Neural cell (in vitro differentiated cells): Measurements from ENCODE around the gene MACROH2A1. TPM values are rescaled to one million over a fixed set of nuclear protein-coding genes. Genes with fewer than 3 reads are reported as not detected.

Experiments
- H2AFZ ChIP-seq: fragments of 200-600, 300-800 bp; sonication (generic), shearing (Covaris generic); 2 replicates; pipeline ENCODE4 v1.6.0; 2014; ENCODE audit warnings: low read depth, mild to moderate bottlenecking, antibody characterized with exemption, low read length, moderate library complexity
- H3F3A ChIP-seq: fragments of 200-600 bp; shearing (Covaris generic); 2 replicates; pipeline ENCODE4 v1.6.1; 2016; ENCODE audit warnings: mild to moderate bottlenecking, moderate library complexity, mixed read lengths, antibody characterized with exemption, low read length; ENCODE audit not compliant: insufficient read depth, poor library complexity, severe bottlenecking
- H3K27ac ChIP-seq: fragments of 200-600, 300-800 bp; sonication (generic), shearing (Covaris generic); 2 replicates; pipeline ENCODE4 v1.5.1; 2014; ENCODE audit warnings: mild to moderate bottlenecking, low read length, moderate library complexity
- H3K27me3 ChIP-seq: fragments of 300-800, 200-600 bp; sonication (generic), shearing (Covaris generic); 2 replicates; pipeline ENCODE4 v1.6.0; 2014; ENCODE audit warnings: mild to moderate bottlenecking, low read depth, low read length, moderate library complexity; ENCODE audit not compliant: insufficient read depth
- H3K36me3 ChIP-seq: fragments of 300-800, 200-600 bp; sonication (generic), shearing (Covaris generic); 2 replicates; pipeline ENCODE4 v1.5.1; 2014; ENCODE audit warnings: mild to moderate bottlenecking, antibody characterized with exemption, low read length, moderate library complexity; ENCODE audit not compliant: insufficient read depth
- H3K4me2 ChIP-seq: fragments of 300-800, 200-600 bp; sonication (generic), shearing (Covaris generic); 2 replicates; pipeline ENCODE4 v1.6.0; 2014; ENCODE audit warnings: mild to moderate bottlenecking, low read length
- H3K4me3 ChIP-seq: fragments of 300-800, 200-600 bp; sonication (generic), shearing (Covaris generic); 2 replicates; pipeline ENCODE4 v1.5.1; 2014; ENCODE audit warnings: mild to moderate bottlenecking, low read length, moderate library complexity
- H3K79me2 ChIP-seq: fragments of 200-600 bp; shearing (Covaris generic); replicated peaks from 2 replicates; pipeline ENCODE4 v1.6.0; 2014; ENCODE audit warnings: mild to moderate bottlenecking, low read length, moderate library complexity; ENCODE audit not compliant: insufficient read depth
- H3K9ac ChIP-seq: fragments of 300-800, 200-600 bp; sonication (generic), shearing (Covaris generic); 2 replicates; pipeline ENCODE4 v1.6.1; 2016; ENCODE audit warnings: mild to moderate bottlenecking, low read length, mixed read lengths
- H3K9me2 ChIP-seq: fragments of 200-600 bp; shearing (Covaris generic); 2 replicates; pipeline ENCODE4 v1.6.1; 2016; ENCODE audit warnings: mild to moderate bottlenecking, low read length, mixed read lengths; ENCODE audit not compliant: insufficient read depth
- H3K9me3 ChIP-seq: fragments of 200-600, 300-800 bp; sonication (generic), shearing (Covaris generic); 2 replicates; pipeline ENCODE4 v1.6.1; 2016; ENCODE audit warnings: mild to moderate bottlenecking, mixed run types, low read length, moderate library complexity, mixed read lengths
- H4K20me1 ChIP-seq: fragments of 200-600 bp; shearing (Covaris generic); 2 replicates; pipeline ENCODE4 v1.6.1; 2016; ENCODE audit warnings: mild to moderate bottlenecking, mixed run types; ENCODE audit not compliant: insufficient read depth
- CTCF ChIP-seq: fragments of 450-650 bp; IDR thresholded peaks from 2 replicates; pipeline ENCODE4 v1.5.1; 2014; ENCODE audit warnings: antibody characterized with exemption, mild to moderate bottlenecking, moderate library complexity; ENCODE audit not compliant: poor library complexity, severe bottlenecking
- EP300 ChIP-seq: fragments of 450-650 bp; conservative IDR thresholded peaks from 2 replicates; pipeline ENCODE4 v1.6.1; 2014; ENCODE audit warnings: antibody characterized with exemption, mild to moderate bottlenecking, moderate library complexity; ENCODE audit not compliant: poor library complexity, severe bottlenecking
- EZH2 ChIP-seq: fragments of 200-600, 300-800 bp; shearing (Covaris generic), sonication (generic); IDR thresholded peaks from 2 replicates; pipeline ENCODE4 v1.6.1; 2014; ENCODE audit warnings: antibody characterized with exemption, low read length, borderline replicate concordance, mild to moderate bottlenecking; ENCODE audit not compliant: insufficient read depth, poor library complexity, severe bottlenecking
- MXI1 ChIP-seq: fragments of 450-650 bp; conservative IDR thresholded peaks from 2 replicates; pipeline ENCODE4 v1.6.1; 2014; ENCODE audit warnings: antibody characterized with exemption, mild to moderate bottlenecking; ENCODE audit not compliant: poor library complexity, severe bottlenecking
- POLR2AphosphoS5 ChIP-seq: IDR thresholded peaks from 2 replicates; pipeline ENCODE4 v1.6.1; 2012
- RAD21 ChIP-seq: fragments of 450-650 bp; conservative IDR thresholded peaks from 2 replicates; pipeline ENCODE4 v1.6.1; 2014; ENCODE audit warnings: antibody characterized with exemption, mild to moderate bottlenecking, moderate library complexity
- REST ChIP-seq: IDR thresholded peaks from 2 replicates; pipeline ENCODE4 v1.6.1; 2012; ENCODE audit warnings: borderline replicate concordance
- SMC3 ChIP-seq: fragments of 450-650 bp; conservative IDR thresholded peaks from 2 replicates; pipeline ENCODE4 v1.6.1; 2014; ENCODE audit warnings: antibody characterized with exemption, mild to moderate bottlenecking, moderate library complexity; ENCODE audit not compliant: poor library complexity
- TAF1 ChIP-seq: IDR thresholded peaks from 2 replicates; pipeline ENCODE4 v1.6.1; 2012; ENCODE audit warnings: low read depth
- polyA plus RNA-seq: library from polyadenylated mRNA; depleted of rRNA; stranded (reverse); fragments of >200 nt; gene quantifications from 2 replicates; pipeline ENCODE4 v1.2.3, GENCODE V29; 2014

The MACROH2A1 gene
- polyA plus RNA-seq, 1 donor from 2014 or later = 351 TPM

GRCh38 chr5:135367076-135367475 is 32.0 kb downstream of the MACROH2A1 start:
- Histone ChIP-seq H3F3A (no peaks in the 10 kb centered on the region), H2AFZ (no peak overlapping the region), H3K9me2 (no peaks in the 10 kb centered on the region), H3K9ac (no peak overlapping the region), H3K36me3 (peaks cover 5% of the 10 kb centered on the region), H3K9me3 (no peaks in the 10 kb centered on the region), H3K4me2 (no peak overlapping the region), H3K27ac (no peak overlapping the region), H3K27me3 (no peaks in the 10 kb centered on the region), H4K20me1 (no peaks in the 10 kb centered on the region), H3K4me3 (no peak overlapping the region), H3K79me2 (no peaks in the 10 kb centered on the region)
- TF ChIP-seq TAF1 (no peak), REST (no peak), EP300 (no peak), MXI1 (no peak), CTCF (no peak), POLR2AphosphoS5 (no peak), SMC3 (no peak), EZH2 (no peak), RAD21 (no peak)

- peaks cover 8% of the 10 kb centered on the region for H3K36me3 ChIP-seq
- H4K20me1 ChIP-seq = no peaks in the 10 kb centered on the region
- TF ChIP-seq TAF1 (no peak), RAD21 (no peak), MXI1 (no peak), EP300 (no peak), POLR2AphosphoS5 (no peak), SMC3 (no peak), REST (no peak)
Observed at GRCh38 chr5:135365281-135365680, 33.8 kb downstream of the MACROH2A1 start.

More at GRCh38 chr5:135365281-135365680, 33.8 kb downstream of the MACROH2A1 start:
- no peaks in the 10 kb centered on the region for H3F3A ChIP-seq
- H3K27me3 ChIP-seq = no peaks in the 10 kb centered on the region
- H3K9me3 ChIP-seq = no peaks in the 10 kb centered on the region
- H3K79me2 ChIP-seq = no peaks in the 10 kb centered on the region
- H2AFZ ChIP-seq = no peak overlapping the region
- H3K4me3 ChIP-seq = no peak overlapping the region
- no peak overlapping the region for H3K9ac ChIP-seq
- no peak overlapping the region for H3K4me2 ChIP-seq
- no peak overlapping the region for H3K27ac ChIP-seq
- no peaks in the 10 kb centered on the region for H3K9me2 ChIP-seq
